Mucosa of descending colon (tissue), 3 donors: ENCODE results near the gene IL33. TPM values are rescaled to one million over a fixed set of nuclear protein-coding genes. Genes with fewer than 3 reads are reported as not detected.

ENCODE experiments used
- ATAC-seq: fragments of 200-7000 bp; cut with Tn5 transposase; one replicate; pipeline ENCODE4 v1.9.1; 2020; ENCODE audit warnings: mild to moderate bottlenecking, moderate library complexity
- DNase-seq, 3 donors: peaks; one replicate each; pipeline ENCODE4 v3.0.0-alpha.2; 2020
- H3K36me3 ChIP-seq: fragments of 200-600 bp; one replicate; pipeline ENCODE4 v1.8.0; 2021; ENCODE audit warnings: low read depth, mild to moderate bottlenecking
- H3K4me1 ChIP-seq: fragments of 200-600 bp; one replicate; pipeline ENCODE4 v1.8.0; 2021; ENCODE audit warnings: low read depth, mild to moderate bottlenecking
- H3K4me3 ChIP-seq: fragments of 200-600 bp; one replicate; pipeline ENCODE4 v1.8.0; 2021; ENCODE audit warnings: mild to moderate bottlenecking
- H3K9me3 ChIP-seq: fragments of 200-600 bp; one replicate; pipeline ENCODE4 v1.8.0; 2021; ENCODE audit warnings: mild to moderate bottlenecking
- CTCF ChIP-seq: fragments of 200-600 bp; IDR thresholded peaks from one replicate; pipeline ENCODE4 v1.8.0; 2022; ENCODE audit warnings: antibody characterized with exemption, mild to moderate bottlenecking
- intact Hi-C, 2 donors: fragments of 100-400 bp; cut with DNase I in 1 of 2; cut with micrococcal nuclease in 1 of 2; formaldehyde crosslinking; loops; one replicate each; pipeline versions ENCODE4 v1.11.0 to v1.11.1; 2022; cut with DNase I, micrococcal nuclease
- total RNA-seq, 3 donors: library from RNA; stranded (reverse); fragmentation: NEBNext Ultra II Directional in 2 of 3; extraction: Animal tissue kit (Norgen Biotek cat#: 25700) in 2 of 3; gene quantifications; one replicate each; pipeline versions ENCODE4 v1.2.1 to v1.2.4, GENCODE V29; 2021 to 2023
- donor health status: DM: no; HTN: no; CAD: no; lungs with moderate emphysema.
- donor health status: DM: no; HTN: no; CAD: no.
- donor health status: DM: no; HTN: yes; CAD: no.

Gene IL33
- total RNA-seq, 3 donors from 2014 or later = 7.3 to 25.1 (median 16.2) TPM

DNA sequence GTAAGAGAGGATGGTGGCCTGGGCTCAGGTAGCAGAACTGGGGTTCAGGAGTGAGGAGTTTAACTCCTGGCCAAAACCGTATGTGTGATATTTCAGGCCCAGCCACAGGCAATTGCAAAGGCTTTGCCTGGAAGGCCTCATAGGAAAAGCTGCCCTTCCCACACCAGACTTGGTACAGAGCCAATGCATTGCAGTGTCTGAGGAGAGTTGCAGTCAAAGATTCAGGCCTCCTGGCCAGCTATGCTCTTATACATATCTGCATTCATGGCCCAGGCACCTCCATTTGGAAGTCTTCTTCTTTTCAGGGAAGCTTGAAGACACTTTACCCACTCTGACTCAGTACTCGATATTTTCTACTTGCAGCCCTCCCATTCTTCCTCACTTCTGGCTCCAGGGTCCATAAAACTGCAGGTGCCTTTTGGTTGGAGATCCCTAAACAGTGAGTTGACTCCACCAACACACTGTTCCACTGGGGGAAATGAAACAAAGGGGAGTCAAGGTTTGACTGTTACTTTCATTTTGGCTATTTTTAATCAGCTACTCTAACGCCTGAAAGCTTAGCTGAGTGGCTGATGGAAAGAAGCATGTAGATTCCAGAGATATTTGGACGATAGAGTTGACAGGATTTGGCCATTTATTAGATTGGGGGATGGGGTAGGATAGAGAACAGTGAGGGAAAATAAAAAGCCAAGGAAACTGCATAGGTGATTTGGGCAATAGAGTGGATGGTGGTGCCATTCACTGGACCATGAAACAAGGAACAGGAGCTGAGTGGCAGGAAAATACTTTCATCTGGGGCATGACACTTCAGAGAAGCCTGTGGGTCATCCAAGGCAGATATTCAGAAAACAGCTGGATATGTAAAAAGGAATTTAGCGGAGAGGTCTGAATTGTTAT, 30.6 kb upstream of the IL33 start:
- intact Hi-C loops = no loop called here
- no peak for TF ChIP-seq CTCF
- DNase-seq (no peak), ATAC-seq (no peak)
- no peaks in the 10 kb centered on the region for H3K36me3 ChIP-seq
- no peaks in the 10 kb centered on the region for H3K9me3 ChIP-seq
- no peak overlapping the region for H3K4me3 ChIP-seq
- H3K4me1 ChIP-seq = no peaks in the 10 kb centered on the region

DNA sequence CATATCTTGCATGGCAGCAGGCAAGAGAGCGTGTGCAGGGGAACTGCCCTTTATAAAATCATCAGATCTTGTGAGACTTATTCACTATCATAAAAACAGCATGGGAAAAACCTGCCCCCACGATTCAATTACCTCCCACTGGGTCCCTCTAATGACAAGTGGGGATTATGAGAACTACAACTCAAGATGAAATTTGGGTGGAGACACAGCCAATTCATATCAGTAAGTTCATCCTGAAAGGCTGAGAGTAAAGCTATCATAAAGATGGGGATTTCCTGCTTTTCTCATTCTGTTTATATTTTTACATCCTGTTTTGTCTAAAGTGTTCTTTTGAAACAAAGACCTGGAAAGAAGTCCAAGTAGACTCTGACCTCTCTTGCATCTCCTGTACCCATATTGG, 28.9 kb upstream of the IL33 start:
- H3K36me3 ChIP-seq = no peaks in the 10 kb centered on the region
- no peak for ATAC-seq
- no peak for DNase-seq
- intact Hi-C loops = no loop called here
- no peaks in the 10 kb centered on the region for H3K4me1 ChIP-seq
- H3K9me3 ChIP-seq = no peaks in the 10 kb centered on the region
- no peak overlapping the region for H3K4me3 ChIP-seq
- TF ChIP-seq CTCF = no peak

- no peak for TF ChIP-seq CTCF
- no peaks in the 10 kb centered on the region for H3K9me3 ChIP-seq
- DNase-seq = no peak
- H3K4me1 ChIP-seq = no peaks in the 10 kb centered on the region
- H3K36me3 ChIP-seq = no peaks in the 10 kb centered on the region
- intact Hi-C loops = no loop called here
- no peak overlapping the region for H3K4me3 ChIP-seq
- ATAC-seq = no peak
Observed at GRCh38 chr9:6187272-6187671, 28.3 kb upstream of the IL33 start.

DNA sequence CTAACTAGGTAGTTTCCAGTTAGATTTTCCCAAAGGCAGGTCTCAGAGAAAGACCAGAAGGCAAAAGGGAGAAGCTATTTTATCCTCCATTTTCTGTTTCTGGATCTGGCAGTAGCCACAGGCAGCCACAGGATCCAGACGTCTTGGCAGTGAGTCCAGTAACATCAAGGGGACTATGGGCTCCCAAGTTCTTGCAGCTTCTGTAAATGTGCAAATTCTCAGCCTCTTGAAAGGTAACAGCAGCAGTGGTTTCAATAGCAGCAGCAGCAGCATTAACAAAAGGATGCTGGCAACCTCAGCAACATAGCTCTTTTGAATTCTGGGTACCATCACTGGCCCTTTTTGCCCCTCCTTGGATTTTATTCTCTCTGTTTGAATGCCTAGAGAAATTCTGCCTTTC, 27.1 kb upstream of the IL33 start:
- no peak for TF ChIP-seq CTCF
- intact Hi-C loops = no loop called here
- Histone ChIP-seq H3K9me3 (no peaks in the 10 kb centered on the region), H3K36me3 (no peaks in the 10 kb centered on the region), H3K4me1 (no peaks in the 10 kb centered on the region), H3K4me3 (no peak overlapping the region)
- DNase-seq (no peak), ATAC-seq (no peak)

GRCh38 chr9:6188906-6189305, 26.7 kb upstream of the IL33 start:
- no peak for DNase-seq
- no peaks in the 10 kb centered on the region for H3K9me3 ChIP-seq
- no peak for ATAC-seq
- no peaks in the 10 kb centered on the region for H3K4me1 ChIP-seq
- no peak for TF ChIP-seq CTCF
- intact Hi-C loops = no loop called here
- no peaks in the 10 kb centered on the region for H3K36me3 ChIP-seq
- H3K4me3 ChIP-seq = no peak overlapping the region
